ENCODE data around the gene PDAP1.

GRCh38 chr7:99371376-99371920 is 36.9 kb downstream of the PDAP1 start:
- no peak for TF ChIP-seq CTCF (IDR thresholded peaks at IDR 0.05; ENCODE audit: low read depth, low read length, poor library complexity, severe bottlenecking)
- no peak for TF ChIP-seq EZH2phosphoT487 (IDR thresholded peaks at IDR 0.05; ENCODE audit: borderline replicate concordance, low read length)

Data from DOHH2 (cell line).